BE2C (cell line): ENCODE data around the gene PKIB.

ENCODE experiments used
- DNase-seq: peaks from one replicate; pipeline ENCODE4 v3.0.0-alpha.2; 2020
- H3K27me3 ChIP-seq: fragments of 250-450 bp; sonication (Bioruptor Pico); 2 replicates; pipeline ENCODE4 v1.5.1; 2020; ENCODE audit warnings: mild to moderate bottlenecking
- H3K36me3 ChIP-seq: fragments of 250-450 bp; sonication (Bioruptor Pico); 2 replicates; pipeline ENCODE4 v1.5.1; 2020; ENCODE audit warnings: mild to moderate bottlenecking
- H3K4me1 ChIP-seq: fragments of 250-450 bp; sonication (Bioruptor Pico); 2 replicates; pipeline ENCODE4 v1.5.1; 2020
- H3K4me3 ChIP-seq: 2 replicates; pipeline ENCODE4 v1.5.1; 2011; ENCODE audit warnings: low read depth, low read length
- H3K9me3 ChIP-seq: fragments of 250-450 bp; sonication (Bioruptor Pico); 2 replicates; pipeline ENCODE4 v1.5.1; 2020
- CTCF ChIP-seq: IDR thresholded peaks from 2 replicates; pipeline ENCODE4 v1.5.1; 2012; ENCODE audit warnings: mild to moderate bottlenecking, low read depth, low read length

Gene PKIB

DNA sequence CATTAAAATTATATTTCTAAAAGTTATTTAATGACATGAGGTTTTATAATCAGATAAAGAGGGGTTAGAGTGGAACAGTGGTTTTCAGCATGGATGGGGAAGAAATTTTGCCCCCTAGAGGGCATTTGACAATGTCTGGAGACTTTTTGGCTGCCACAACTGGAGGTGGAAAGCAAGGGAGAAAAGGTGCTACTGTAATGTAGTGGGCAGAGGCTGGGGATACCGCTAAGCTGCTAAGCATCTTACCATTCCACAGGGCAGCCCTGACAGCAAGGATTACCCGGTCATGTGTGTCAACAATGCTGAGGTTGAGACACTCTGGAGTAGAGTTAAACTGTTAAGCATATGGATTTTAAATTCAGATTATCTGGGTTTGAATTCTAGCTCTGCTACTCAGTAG lies 116.4 kb downstream of the PKIB start:
- H3K27me3 ChIP-seq: no peaks in the 10 kb centered on the region; the same call in 1 of the 2 replicates
- no peaks in the 10 kb centered on the region for H3K36me3 ChIP-seq
- peak; percentile 11 for DNase-seq
- no peak overlapping the region for H3K4me3 ChIP-seq
- H3K9me3 ChIP-seq: no peaks in the 10 kb centered on the region
- no peaks in the 10 kb centered on the region for H3K4me1 ChIP-seq
- TF ChIP-seq CTCF: peak; percentile 68

GRCh38 chr6:122727244-122727643 lies 117.0 kb downstream of the PKIB start:
- Histone ChIP-seq H3K4me3 (no peak overlapping the region), H3K27me3 (no peaks in the 10 kb centered on the region; the same call in 1 of the 2 replicates), H3K36me3 (no peaks in the 10 kb centered on the region), H3K9me3 (no peaks in the 10 kb centered on the region), H3K4me1 (no peaks in the 10 kb centered on the region)
- TF ChIP-seq CTCF: no peak
- no peak for DNase-seq

DNA sequence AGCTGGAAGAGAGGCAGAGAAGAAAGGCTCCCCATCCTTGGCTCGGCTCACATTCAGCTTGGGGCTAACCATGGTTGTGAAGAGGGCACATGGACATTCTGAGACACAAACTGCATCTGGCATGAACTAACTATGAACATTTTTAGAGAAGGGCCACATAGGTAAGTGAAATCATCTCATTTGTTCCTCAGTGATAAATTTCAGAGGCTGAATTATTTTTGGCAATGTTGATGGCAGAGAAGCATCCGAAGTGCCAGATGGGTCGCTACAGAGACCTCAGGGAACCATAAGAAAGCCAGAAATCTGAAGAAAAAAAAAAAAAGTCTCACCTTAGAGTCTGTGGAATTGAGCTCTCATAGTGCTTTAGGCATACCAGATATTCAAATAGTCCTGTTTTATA lies 120.1 kb downstream of the PKIB start:
- no peak for DNase-seq
- Histone ChIP-seq H3K9me3 (no peaks in the 10 kb centered on the region), H3K4me1 (no peaks in the 10 kb centered on the region), H3K36me3 (no peaks in the 10 kb centered on the region), H3K4me3 (no peak overlapping the region), H3K27me3 (peaks cover 5% of the 10 kb centered on the region)
- TF ChIP-seq CTCF: no peak

- TF ChIP-seq CTCF: peak; percentile 79
- DNase-seq: no peak
Measured at GRCh38 chr6:122730775-122731386, 120.7 kb downstream of the PKIB start.

DNA sequence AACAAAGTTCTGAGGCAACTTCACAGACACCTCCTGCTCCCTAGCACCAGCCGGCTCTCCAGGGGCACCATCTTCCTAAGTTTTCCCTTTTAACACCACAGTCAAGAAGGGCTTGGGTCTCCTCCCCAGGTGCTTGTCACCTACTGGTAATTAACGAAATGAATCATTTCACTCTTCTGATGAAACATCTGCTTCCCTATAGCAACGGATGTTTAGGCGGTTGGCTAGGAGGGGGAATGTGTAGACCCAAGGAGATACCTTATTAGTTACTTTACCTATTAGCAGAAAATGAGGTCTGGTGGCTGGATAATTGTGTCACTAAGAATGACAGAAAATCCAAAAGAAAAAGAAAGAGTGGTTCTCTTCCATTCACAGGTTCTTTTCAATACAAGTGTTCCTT lies 123.1 kb downstream of the PKIB start:
- no peaks in the 10 kb centered on the region for H3K4me1 ChIP-seq
- peaks cover 11% of the 10 kb centered on the region for H3K27me3 ChIP-seq
- no peaks in the 10 kb centered on the region for H3K36me3 ChIP-seq
- no peak for TF ChIP-seq CTCF
- no peak for DNase-seq
- no peak overlapping the region for H3K4me3 ChIP-seq
- H3K9me3 ChIP-seq: no peaks in the 10 kb centered on the region

More at GRCh38 chr6:122730775-122731386, 120.7 kb downstream of the PKIB start:
- no peaks in the 10 kb centered on the region for H3K36me3 ChIP-seq
- no peaks in the 10 kb centered on the region for H3K9me3 ChIP-seq
- no peaks in the 10 kb centered on the region for H3K4me1 ChIP-seq
- no peak overlapping the region for H3K4me3 ChIP-seq
- H3K27me3 ChIP-seq: peaks cover 11% of the 10 kb centered on the region

GRCh38 chr6:122734529-122735395 lies 124.6 kb downstream of the PKIB start:
- H3K4me1 ChIP-seq: no peaks in the 10 kb centered on the region
- no peaks in the 10 kb centered on the region for H3K36me3 ChIP-seq
- DNase-seq: no peak
- H3K4me3 ChIP-seq: no peak overlapping the region
- no peak for TF ChIP-seq CTCF
- H3K9me3 ChIP-seq: no peaks in the 10 kb centered on the region
- H3K27me3 ChIP-seq: peaks cover 11% of the 10 kb centered on the region
